Measurements from ENCODE around the gene TMEM181.

DNA sequence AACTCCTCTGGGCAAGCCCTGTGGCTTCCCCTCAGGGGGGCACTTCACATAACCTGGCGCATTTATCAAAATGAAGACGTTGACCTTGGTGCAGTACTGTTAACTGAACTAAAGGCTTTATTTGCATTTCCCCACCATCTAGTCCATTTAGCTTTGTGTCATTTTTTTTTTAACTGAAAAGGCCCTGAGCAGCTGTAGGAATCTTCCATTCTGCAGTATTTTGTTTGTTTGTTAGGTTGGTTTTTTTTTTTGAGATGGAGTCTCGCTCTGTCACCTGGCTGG is 10.7 kb downstream of the TMEM181 start:
- TF ChIP-seq, protein P1, sequence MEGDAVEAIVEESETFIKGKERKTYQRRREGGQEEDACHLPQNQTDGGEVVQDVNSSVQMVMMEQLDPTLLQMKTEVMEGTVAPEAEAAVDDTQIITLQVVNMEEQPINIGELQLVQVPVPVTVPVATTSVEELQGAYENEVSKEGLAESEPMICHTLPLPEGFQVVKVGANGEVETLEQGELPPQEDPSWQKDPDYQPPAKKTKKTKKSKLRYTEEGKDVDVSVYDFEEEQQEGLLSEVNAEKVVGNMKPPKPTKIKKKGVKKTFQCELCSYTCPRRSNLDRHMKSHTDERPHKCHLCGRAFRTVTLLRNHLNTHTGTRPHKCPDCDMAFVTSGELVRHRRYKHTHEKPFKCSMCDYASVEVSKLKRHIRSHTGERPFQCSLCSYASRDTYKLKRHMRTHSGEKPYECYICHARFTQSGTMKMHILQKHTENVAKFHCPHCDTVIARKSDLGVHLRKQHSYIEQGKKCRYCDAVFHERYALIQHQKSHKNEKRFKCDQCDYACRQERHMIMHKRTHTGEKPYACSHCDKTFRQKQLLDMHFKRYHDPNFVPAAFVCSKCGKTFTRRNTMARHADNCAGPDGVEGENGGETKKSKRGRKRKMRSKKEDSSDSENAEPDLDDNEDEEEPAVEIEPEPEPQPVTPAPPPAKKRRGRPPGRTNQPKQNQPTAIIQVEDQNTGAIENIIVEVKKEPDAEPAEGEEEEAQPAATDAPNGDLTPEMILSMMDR (IDR thresholded peaks at IDR 0.05), result no peak
- TF ChIP-seq POLR2A (IDR thresholded peaks at IDR 0.05; ENCODE audit: low read length) (no peak), EP300 (IDR thresholded peaks at IDR 0.05) (no peak)
- TF ChIP-seq, protein P2, sequence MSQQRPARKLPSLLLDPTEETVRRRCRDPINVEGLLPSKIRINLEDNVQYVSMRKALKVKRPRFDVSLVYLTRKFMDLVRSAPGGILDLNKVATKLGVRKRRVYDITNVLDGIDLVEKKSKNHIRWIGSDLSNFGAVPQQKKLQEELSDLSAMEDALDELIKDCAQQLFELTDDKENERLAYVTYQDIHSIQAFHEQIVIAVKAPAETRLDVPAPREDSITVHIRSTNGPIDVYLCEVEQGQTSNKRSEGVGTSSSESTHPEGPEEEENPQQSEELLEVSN (IDR thresholded peaks at IDR 0.05; ENCODE audit: borderline replicate concordance, low read depth), result no peak
